ENCODE measurements around the gene IRAK1.

The IRAK1 gene

GRCh38 chrX:154040307-154040756 lies 20.6 kb upstream of the IRAK1 start:
- no peak for DNase-seq

GRCh38 chrX:154039577-154039976 lies 19.9 kb upstream of the IRAK1 start:
- DNase-seq: no peak

DNA sequence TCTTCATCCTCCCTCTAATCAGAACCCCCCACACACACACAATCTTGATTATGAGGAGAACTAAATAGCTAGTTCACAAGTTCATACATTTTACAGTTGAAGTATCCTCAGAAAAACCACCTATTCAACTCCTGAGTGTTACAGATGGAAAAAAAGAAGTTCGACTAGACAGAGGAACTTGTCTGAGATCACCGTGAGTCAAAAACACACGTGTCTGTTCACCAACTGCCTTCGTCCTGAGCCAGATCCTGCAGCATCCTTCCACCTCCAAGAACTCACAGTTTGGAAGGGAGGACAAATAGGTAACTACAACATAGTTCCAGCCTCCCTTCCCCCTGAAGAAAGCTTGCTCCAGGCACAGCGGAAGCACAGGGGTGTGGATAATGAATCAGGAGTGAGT lies 19.0 kb upstream of the IRAK1 start:
- no peak for DNase-seq

DNA sequence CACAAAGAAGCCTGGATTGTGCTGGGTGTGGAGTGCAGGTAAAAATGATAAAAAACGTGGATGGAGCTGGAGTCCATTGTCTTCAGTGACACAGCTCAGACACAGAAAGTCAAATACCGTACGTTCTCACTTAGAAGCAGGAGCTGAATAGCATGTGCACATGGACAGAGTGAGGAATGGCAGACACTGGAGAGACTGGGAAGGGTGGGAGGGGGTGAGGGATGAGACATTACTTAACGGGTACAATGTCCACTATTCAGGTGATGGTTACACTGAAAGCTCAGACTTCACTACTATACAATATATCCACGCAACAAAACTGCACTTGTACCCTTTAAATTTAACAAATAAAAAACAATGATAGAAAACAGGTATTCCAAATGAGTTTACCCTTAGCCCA lies 18.1 kb upstream of the IRAK1 start:
- no peak for DNase-seq

DNA sequence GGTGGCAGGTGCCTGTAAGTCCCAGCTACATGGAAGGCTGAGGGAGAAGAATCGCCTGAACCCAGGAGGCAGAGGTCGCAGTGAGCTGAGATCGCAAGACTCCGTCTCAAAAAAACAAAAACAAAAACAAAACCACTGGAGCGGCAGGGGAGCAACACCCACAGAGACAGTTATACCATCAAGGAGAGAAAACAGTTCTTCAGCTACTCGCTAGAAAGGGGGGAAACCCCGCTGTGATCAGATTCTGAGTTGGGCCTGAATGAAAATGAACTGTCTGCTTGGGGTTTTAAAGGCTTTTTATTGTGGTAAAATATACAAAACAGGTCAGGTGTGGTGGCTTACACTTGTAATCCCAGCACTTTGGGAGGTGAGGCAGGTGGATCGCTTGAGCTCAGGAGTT lies 16.8 kb upstream of the IRAK1 start:
- DNase-seq: no peak

GRCh38 chrX:154033848-154034247 lies 14.1 kb upstream of the IRAK1 start:
- no peak for DNase-seq

GRCh38 chrX:154032653-154033052 lies 13.0 kb upstream of the IRAK1 start:
- no peak for DNase-seq

- DNase-seq: no peak
These were observed 12.5 kb upstream of the IRAK1 start for GRCh38 chrX:154032160-154032559.

DNA sequence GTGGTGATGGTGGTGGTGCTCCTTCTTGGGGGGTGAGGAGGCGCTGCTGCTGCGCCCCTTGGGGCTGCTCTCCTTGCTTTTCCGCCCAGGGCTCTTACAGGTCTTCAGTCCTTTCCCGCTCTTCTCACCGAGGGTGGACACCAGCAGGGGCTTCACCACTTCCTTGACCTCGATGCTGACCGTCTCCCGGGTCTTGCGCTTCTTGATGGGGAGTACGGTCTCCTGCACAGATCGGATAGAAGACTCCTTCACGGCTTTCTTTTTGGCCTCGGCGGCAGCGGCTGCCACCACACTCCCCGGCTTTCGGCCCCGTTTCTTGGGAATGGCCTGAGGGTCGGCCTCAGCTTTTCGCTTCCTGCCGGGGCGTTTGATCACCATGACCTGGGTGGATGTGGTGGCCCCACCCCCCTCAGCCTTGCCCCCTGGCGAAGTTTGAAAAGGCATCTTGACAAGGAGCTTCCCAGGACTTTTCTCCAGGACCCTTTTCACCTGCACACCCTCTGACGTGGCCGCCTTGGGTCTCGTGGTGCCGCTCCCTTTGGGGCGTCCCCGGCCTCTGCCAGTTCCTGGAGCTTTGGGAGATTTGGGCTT lies 11.1 kb upstream of the IRAK1 start:
- no peak for DNase-seq

DNA sequence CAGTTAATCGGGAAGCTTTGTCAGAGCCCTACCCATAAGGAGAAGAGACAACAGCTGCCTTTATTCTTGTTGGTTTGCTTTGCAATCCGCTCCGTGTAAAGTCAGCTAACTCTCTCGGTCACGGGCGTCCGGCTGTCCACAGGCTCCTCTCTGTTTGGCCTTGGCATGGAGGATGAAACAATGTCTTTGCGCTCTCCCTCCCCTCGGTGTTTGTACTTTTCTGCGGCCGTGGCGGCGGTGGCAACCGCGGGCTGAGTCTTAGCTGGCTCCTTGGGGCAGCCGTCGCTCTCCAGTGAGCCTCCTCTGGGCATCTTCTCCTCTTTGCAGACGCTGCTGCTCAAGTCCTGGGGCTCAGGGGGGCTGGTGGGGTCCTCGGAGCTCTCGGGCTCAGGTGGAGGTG lies 10.6 kb upstream of the IRAK1 start:
- DNase-seq: no peak

- no peak for DNase-seq
These were observed 9.7 kb upstream of the IRAK1 start for GRCh38 chrX:154029439-154029838.

GRCh38 chrX:154028502-154029184 lies 8.9 kb upstream of the IRAK1 start:
- DNase-seq: no peak

- DNase-seq: no peak
These were observed 8.3 kb upstream of the IRAK1 start for GRCh38 chrX:154027986-154028385.

- DNase-seq: no peak
These were observed 7.3 kb upstream of the IRAK1 start for GRCh38 chrX:154027022-154027402.

DNA sequence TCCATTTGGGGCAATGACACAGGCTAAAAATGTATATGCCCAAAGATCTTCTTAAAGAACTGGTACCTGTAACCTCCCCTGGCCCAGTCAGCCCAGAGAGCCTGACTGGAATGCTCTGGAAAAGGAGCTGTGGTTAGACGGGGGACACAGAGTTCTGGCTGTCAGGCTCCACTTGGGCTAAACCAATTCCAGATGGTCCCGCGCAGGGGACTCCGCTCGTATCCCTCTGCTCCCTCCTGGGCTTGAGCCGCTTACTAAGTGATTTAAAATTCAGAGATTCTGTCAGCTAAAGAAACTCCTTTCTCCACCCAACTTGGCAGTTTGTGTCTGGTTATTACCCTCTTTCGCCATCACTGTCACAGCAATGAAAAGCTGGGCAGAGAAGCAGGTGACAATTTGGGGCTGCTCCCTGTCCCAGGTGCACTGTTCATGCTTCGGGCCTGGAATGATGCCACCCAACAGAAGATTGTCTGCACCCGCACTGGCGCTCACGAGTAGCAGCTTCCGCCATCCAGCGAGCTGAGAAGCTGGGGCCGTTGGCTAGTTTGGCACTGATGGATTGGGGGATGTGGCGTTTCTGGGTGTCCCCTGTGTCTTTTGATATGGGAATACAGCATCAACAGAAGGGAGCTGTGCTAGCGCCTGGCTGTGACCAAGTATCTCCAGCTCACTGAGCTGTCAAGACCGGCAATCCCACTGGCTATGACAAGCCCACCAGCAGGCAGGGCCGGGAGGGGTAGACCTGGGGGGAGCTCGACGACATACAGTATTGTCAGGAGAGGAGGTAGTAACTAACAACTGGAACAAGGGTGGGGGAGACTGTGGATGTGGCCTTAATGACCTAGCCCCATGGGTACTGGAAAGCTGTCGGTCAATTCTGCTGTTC lies 6.7 kb upstream of the IRAK1 start:
- no peak for DNase-seq

GRCh38 chrX:154025230-154025629 lies 5.5 kb upstream of the IRAK1 start:
- no peak for DNase-seq

DNA sequence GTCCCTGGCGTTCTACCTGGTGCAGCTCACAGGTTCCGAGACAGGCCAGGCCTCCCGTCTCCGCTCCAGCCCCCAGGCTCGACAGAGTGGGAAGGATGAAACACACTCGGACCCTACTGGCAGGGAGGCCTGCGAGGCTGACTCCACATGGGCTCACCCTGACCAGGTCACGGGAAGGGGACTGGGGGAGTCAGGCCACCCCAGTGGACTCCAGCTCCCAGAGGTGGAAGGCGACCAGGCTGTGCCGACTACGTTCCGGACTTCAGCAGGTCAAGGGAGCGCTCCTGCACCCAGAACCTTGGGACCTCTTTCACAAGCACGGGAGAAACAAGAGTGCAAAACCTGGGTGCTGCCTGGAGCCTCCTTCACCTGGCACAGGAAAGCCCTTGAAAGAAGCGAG lies 4.6 kb upstream of the IRAK1 start:
- no peak for DNase-seq

DNA sequence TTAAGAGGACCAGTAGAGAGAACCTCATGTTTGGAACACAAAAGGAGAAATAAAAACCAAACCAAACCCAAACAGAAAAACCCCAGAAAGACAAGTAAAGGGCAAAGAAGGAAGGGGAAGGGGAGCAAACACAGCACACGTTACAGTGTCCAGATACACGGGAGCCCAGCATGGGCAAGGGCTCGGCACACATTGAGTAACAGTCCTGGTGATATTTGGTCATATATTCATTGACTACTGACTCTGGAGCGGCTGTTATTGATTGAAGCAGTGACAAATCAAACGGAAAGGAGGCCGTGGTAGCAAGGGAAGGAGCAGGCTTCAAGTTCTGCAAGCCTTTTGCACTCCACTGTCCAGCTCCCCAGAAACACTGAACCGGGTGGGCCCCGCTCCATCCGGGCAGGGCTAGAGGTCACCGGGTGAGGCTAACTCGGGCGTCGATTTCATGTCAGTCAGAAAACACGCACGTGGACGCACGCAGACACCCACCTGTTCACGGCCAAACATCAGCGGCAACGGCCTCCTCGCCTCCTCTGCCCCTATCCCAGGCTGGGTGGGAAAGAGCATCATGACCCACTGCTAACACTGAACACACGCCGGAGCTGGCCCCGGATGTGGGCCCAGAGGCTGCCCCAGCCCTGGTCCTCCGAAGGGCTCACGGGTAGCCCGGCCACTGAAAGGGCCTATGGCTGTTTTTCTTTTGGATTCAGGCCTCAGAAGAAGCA lies 3.7 kb upstream of the IRAK1 start:
- DNase-seq: no peak

DNA sequence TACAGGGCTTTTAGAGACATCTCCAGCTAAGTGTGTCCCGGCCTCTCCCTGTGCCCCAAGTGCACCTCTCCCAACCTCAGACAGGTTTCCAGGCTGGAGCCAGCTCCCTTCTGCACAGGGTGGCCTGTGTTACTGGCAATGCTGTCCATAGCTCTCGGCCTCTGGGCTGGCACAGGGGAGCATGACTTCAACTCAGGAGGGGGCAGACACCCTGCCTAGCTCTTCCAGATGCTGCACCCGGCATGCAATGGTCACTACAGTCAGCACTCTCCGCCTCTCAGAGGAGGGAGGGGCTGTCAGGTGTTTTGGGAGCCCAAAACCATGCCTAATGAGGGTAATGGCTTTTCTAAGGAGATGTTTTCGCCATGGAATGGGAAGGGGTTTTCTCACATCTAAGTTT lies 2.4 kb upstream of the IRAK1 start:
- no peak for DNase-seq

GRCh38 chrX:154021131-154021611 lies 1.5 kb upstream of the IRAK1 start:
- DNase-seq: no peak

DNA sequence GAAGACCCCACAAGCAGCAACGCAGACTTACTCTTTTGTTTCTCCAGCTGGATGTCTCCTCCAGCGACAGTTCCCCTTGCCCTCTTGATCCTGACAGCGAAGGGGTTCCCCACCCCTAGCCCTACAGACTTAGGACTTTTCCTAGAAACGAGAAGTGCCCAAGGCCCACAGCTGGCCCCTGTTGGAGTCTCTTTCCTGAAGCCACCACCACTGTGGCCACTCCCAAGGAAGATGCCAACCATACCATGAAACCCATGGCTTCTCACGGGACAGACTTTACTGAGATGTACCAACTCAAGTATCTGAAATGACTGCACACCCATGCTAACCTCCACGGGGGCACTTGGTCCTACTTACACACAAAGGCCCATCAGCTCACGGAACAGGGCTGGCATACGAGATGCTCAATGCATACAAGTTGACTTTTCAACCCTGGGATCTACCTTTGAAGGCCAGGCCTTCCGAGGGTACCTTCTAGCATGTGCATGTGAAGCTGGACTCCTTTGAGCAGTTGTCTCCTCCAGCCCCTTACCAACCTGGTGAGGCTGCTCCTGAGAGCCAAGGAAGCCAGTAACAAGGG lies 924 bp upstream of the IRAK1 start:
- no peak for DNase-seq

- no peak for DNase-seq
These were observed 561 bp downstream of the IRAK1 start for GRCh38 chrX:154019061-154019621.
